HG03060 (cell line): ENCODE results near the gene KCND1.
A peak's percentile ranks its signal among the peaks of the same experiment; 100 is the strongest.

ENCODE experiments used
- ATAC-seq: cut with Tn5 transposase; IDR thresholded peaks from one replicate; pipeline ENCODE4 v1.9.1; 2021; ENCODE audit warnings: low read depth, moderate number of reproducible peaks; ENCODE audit not compliant: unreplicated experiment

The KCND1 gene

DNA sequence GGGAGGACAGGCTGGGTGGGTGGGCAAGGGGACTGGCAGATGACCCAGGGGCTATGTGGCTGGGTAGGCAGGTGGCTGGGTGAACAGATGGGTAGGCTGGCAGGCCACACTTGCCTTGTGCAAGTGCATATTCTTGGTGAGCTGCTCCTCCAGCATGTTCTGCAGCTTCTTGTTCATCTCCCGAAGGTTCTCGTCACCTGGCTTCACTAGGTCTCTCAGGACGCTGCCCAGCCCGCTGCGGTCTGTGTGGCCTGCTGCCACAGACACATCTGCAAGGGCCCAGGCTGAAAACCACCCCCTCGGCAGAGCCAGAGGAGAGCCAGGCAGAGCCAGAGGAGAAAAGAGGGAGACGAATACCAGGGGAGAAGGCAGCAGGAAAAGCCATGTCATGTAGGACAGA, 3.4 kb upstream of the KCND1 start:
- no peak for ATAC-seq

- ATAC-seq = no peak
These were observed 2.9 kb upstream of the KCND1 start for GRCh38 chrX:48974574-48974973.

DNA sequence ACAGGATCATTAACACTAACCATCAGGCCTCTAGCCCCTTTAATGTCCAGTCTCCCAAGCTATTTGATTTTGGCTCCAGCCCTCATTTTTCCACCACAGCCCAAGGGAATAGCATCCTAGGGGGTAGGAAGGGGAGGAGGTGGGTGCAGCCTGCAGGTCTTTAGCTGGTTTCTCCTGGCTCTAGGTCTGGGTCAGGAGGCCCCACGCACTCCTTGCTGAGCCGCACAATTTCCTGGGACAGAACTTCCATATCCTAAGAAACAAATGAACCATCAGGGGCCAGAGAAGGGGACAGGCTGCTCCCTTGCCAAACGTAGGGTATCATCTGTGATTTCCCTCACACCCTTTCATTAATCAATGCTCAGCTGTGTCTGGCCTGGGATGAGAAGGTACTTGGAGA, 2.4 kb upstream of the KCND1 start:
- no peak for ATAC-seq

- ATAC-seq = no peak
These were observed 848 bp upstream of the KCND1 start for GRCh38 chrX:48972220-48973164.

GRCh38 chrX:48969471-48969870, 2.2 kb downstream of the KCND1 start:
- no peak for ATAC-seq

- ATAC-seq = no peak
These were observed 3.3 kb downstream of the KCND1 start for GRCh38 chrX:48968377-48968776.

GRCh38 chrX:48966796-48967579, 4.7 kb downstream of the KCND1 start:
- no peak for ATAC-seq

GRCh38 chrX:48965959-48966358, 5.7 kb downstream of the KCND1 start:
- no peak for ATAC-seq

- no peak for ATAC-seq
These were observed 10.0 kb downstream of the KCND1 start for GRCh38 chrX:48961585-48962091.

DNA sequence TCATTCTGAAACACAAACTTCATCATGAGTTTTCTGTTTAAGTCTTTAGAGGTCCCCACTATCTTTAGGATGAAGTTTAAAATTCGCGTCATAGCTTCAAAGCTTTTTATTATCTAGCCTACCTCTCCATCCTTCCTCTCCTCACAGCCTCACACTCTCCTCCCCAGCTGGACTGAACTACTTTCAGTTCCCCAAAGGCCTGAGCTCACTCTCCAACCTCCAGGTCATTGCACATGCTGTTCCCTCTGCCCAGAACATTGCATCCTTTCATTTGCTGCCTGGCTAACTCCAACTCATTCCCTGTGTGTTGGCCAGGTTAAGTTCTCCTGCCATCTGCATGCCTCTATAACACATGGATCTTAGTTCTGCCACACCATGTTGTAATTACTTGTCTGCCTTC, 11.4 kb downstream of the KCND1 start:
- ATAC-seq = no peak

DNA sequence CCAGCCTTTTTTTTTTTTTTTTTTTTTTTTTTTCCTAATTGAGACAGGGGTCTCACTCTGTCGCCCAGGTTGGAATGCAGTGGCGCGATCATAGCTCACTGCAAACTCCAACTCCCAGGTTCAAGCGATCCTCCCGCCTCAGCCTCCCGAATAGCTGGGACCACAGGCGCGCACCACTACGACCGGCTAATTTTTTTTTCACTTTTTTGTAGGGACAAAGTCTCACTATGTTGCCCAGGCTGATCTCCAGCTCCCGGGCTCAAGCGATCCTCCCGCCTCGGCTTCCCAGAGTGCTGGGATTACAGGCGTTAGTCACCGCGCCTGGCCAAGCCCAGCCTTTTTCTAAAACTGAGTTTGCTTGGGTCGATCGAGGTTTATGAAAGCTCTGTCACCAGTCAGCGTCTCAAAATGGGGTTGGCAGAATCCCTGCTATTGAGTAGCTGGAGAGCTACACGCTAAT, 13.0 kb downstream of the KCND1 start:
- no peak for ATAC-seq

GRCh38 chrX:48957827-48958634, 13.6 kb downstream of the KCND1 start:
- peak; percentile 74 for ATAC-seq

GRCh38 chrX:48957477-48957826, 14.2 kb downstream of the KCND1 start, which contains the start of gene OTUD5:
TSS of gene OTUD5 (minus strand) at chrX:48957607. CDS start at chrX:48957570, 37 bp downstream.
- ATAC-seq = peak; percentile 9

GRCh38 chrX:48956728-48957414, 14.8 kb downstream of the KCND1 start:
- no peak for ATAC-seq

- ATAC-seq = no peak
These were observed 23.1 kb downstream of the KCND1 start for GRCh38 chrX:48948589-48948988.

- ATAC-seq = no peak
These were observed 25.9 kb downstream of the KCND1 start for GRCh38 chrX:48945517-48946348.

DNA sequence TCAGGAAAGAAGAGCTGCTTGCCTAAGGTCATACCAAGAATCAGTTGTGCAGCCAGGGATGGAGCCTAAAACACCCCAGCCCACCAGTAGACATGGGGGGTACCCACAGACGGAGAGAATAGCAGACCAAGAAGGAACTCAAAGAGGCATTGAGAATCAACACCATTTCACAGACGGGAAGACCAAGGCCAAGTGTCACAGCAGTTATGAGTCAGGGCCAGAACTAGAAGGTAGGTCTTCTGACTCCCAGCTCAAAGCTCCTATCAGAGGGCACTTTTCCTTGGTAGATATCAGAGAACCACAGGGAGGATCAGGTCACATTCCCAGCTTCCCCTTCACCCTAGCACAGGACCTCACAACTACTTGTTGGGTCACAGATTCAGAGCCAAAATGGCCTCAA, 28.7 kb downstream of the KCND1 start:
- no peak for ATAC-seq

DNA sequence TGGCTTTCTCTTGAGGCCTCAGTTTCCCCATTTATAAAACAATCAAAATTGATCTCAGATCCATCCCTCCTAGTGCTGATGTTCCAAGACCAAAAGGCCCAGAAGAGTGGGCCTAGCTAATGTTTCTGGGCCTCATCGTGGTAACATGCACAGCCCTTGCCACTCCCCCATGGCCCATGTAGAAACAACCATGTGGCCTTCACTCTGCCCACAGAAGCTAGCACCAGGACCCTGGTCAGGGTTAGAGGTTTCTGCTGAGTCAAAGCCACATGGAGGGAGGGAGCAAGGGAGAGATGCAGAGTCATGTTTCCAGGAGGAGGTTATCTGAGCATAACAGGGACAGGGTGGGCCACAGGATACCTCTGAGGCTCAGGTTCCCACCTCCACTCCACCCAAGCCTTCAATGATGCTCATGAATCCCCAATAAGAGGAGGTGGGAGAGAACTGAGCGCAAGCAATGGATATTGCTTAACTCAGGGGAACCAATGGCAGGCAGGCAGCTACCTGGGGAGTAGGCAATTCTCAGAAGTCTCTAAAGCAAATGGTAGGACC, 31.2 kb downstream of the KCND1 start:
- no peak for ATAC-seq
